PC-3 (cell line): ENCODE results near the gene DTD1.

Experiments used
- CTCF ChIP-seq: fragments of 300-600 bp; sonication (generic); conservative IDR thresholded peaks from 2 replicates; pipeline ENCODE4 v1.5.1; 2017; ENCODE audit warnings: antibody characterized with exemption, low read depth, mild to moderate bottlenecking, low read length
- EZH2 ChIP-seq: fragments of 300-600 bp; sonication (generic); IDR thresholded peaks from one replicate; pipeline ENCODE4 v1.6.1; 2017; ENCODE audit warnings: antibody characterized with exemption, mild to moderate bottlenecking, low read length; ENCODE audit not compliant: unreplicated experiment
- EZH2phosphoT487 ChIP-seq: fragments of 300-600 bp; sonication (generic); IDR thresholded peaks from 2 replicates; pipeline ENCODE4 v1.6.1; 2018; ENCODE audit warnings: mild to moderate bottlenecking, antibody characterized with exemption, low read length, borderline replicate concordance

GRCh38 chr20:18614244-18614643, 26.4 kb downstream of the DTD1 start:
- TF ChIP-seq CTCF (no peak), EZH2 (no peak), EZH2phosphoT487 (no peak)
